Smooth muscle cell (in vitro differentiated cells): ENCODE results near the gene MELTF. TPM values are rescaled to one million over a fixed set of nuclear protein-coding genes. Genes with fewer than 3 reads are reported as not detected.

ENCODE experiments used
- DNase-seq: peaks from one replicate; lab custom pipeline; 2025; ENCODE audit not compliant: unreplicated experiment; lab: John Stamatoyannopoulos, UW
- H2AFZ ChIP-seq: fragments of 200-600 bp; sonication (generic); 2 replicates; pipeline ENCODE4 v1.6.0; 2016; ENCODE audit warnings: antibody characterized with exemption, low read depth, mild to moderate bottlenecking
- H3F3A ChIP-seq: fragments of 200-600 bp; sonication (generic); 2 replicates; pipeline ENCODE4 v1.6.0; 2017; ENCODE audit warnings: antibody characterized with exemption, low read depth
- H3K27ac ChIP-seq: fragments of 200-600 bp; sonication (generic); 2 replicates; pipeline ENCODE4 v1.5.1; 2016; ENCODE audit warnings: low read depth, mild to moderate bottlenecking
- H3K27me3 ChIP-seq: fragments of 200-600 bp; sonication (generic); 2 replicates; pipeline ENCODE4 v1.6.1; 2016; ENCODE audit warnings: low read depth, mild to moderate bottlenecking
- H3K36me3 ChIP-seq: fragments of 200-600 bp; sonication (generic); 2 replicates; pipeline ENCODE4 v1.5.1; 2016; ENCODE audit warnings: low read depth
- H3K4me1 ChIP-seq: fragments of 200-600 bp; sonication (generic); 2 replicates; pipeline ENCODE4 v1.5.1; 2016; ENCODE audit warnings: low read depth
- H3K4me2 ChIP-seq: fragments of 200-600 bp; sonication (generic); 2 replicates; pipeline ENCODE4 v1.6.0; 2016; ENCODE audit warnings: mild to moderate bottlenecking
- H3K4me3 ChIP-seq: fragments of 200-600 bp; sonication (generic); 2 replicates; pipeline ENCODE4 v1.5.1; 2016; ENCODE audit warnings: mild to moderate bottlenecking
- H3K79me2 ChIP-seq: fragments of 200-600 bp; sonication (generic); 2 replicates; pipeline ENCODE4 v1.6.0; 2016; ENCODE audit warnings: low read depth, mild to moderate bottlenecking
- H3K9ac ChIP-seq: fragments of 200-600 bp; sonication (generic); 2 replicates; pipeline ENCODE4 v1.6.0; 2016; ENCODE audit warnings: low read depth
- H3K9me3 ChIP-seq: fragments of 200-600 bp; sonication (generic); replicated peaks from 2 replicates; pipeline ENCODE4 v1.5.1; 2016; ENCODE audit warnings: low read depth
- H4K20me1 ChIP-seq: fragments of 200-600 bp; sonication (generic); 2 replicates; pipeline ENCODE4 v1.6.0; 2016; ENCODE audit warnings: low read depth
- CTCF ChIP-seq: fragments of 200-600 bp; sonication (generic); IDR thresholded peaks from 2 replicates; pipeline ENCODE4 v1.5.1; 2017; ENCODE audit warnings: borderline replicate concordance, mild to moderate bottlenecking, antibody characterized with exemption; ENCODE audit not compliant: insufficient read depth, poor library complexity, severe bottlenecking
- WGBS: methylation state at CpG from one replicate; pipeline ENCODE4 v1.1.7; 2016; ENCODE audit warnings: low lambda C conversion rate; 5-methylcytosine and 5-hydroxymethylcytosine counted together
- polyA plus RNA-seq: library from polyadenylated mRNA; unstranded; fragments of >200 nt; fragmentation: Nextera tagmentation; extraction: Ambion mirVana; gene quantifications from 2 replicates; pipeline ENCODE4 v1.2.1, GENCODE V29; 2016
- total RNA-seq: library from RNA; depleted of rRNA; stranded (reverse); fragments of >200 nt; gene quantifications from 2 replicates; pipeline ENCODE4 v1.2.3, GENCODE V29; 2014

MELTF gene
- total and polyA plus RNA-seq, 2 experiments from 2014 or later, result 3.7 to 8.6 TPM

GRCh38 chr3:196995027-196995426, 34.6 kb downstream of the MELTF start:
- Histone ChIP-seq H3K4me1 (no peaks in the 10 kb centered on the region), H4K20me1 (no peaks in the 10 kb centered on the region), H3K9me3 (no peaks in the 10 kb centered on the region), H3K36me3 (no peaks in the 10 kb centered on the region), H3K27ac (no peak overlapping the region), H2AFZ (no peak overlapping the region), H3F3A (no peaks in the 10 kb centered on the region), H3K27me3 (no peaks in the 10 kb centered on the region), H3K4me3 (no peak overlapping the region), H3K9ac (no peak overlapping the region), H3K79me2 (no peaks in the 10 kb centered on the region), H3K4me2 (no peak overlapping the region)
- no peak for DNase-seq
- TF ChIP-seq CTCF, result no peak
- 94% methylated on average over 19 of the region's 19 CpGs for WGBS

GRCh38 chr3:196994056-196994455, 35.6 kb downstream of the MELTF start:
- DNase-seq, result no peak
- Histone ChIP-seq H3K36me3 (no peaks in the 10 kb centered on the region), H3K9me3 (no peaks in the 10 kb centered on the region), H4K20me1 (no peaks in the 10 kb centered on the region), H3K4me2 (no peak overlapping the region), H3K27ac (no peak overlapping the region), H2AFZ (no peak overlapping the region), H3K79me2 (no peaks in the 10 kb centered on the region), H3K27me3 (no peaks in the 10 kb centered on the region), H3K9ac (no peak overlapping the region), H3K4me1 (no peaks in the 10 kb centered on the region), H3K4me3 (no peak overlapping the region), H3F3A (no peaks in the 10 kb centered on the region)
- 67% methylated on average over 16 of the region's 16 CpGs for WGBS
- TF ChIP-seq CTCF, result no peak

GRCh38 chr3:196992461-196993065, 37.1 kb downstream of the MELTF start:
- no peaks in the 10 kb centered on the region for H3F3A ChIP-seq
- no peak for TF ChIP-seq CTCF
- H2AFZ ChIP-seq, result no peak overlapping the region
- H3K4me2 ChIP-seq, result no peak overlapping the region
- H3K79me2 ChIP-seq, result no peaks in the 10 kb centered on the region
- H3K4me3 ChIP-seq, result no peak overlapping the region
- no peak for DNase-seq
- 97% methylated on average over 16 of the region's 17 CpGs for WGBS
- no peaks in the 10 kb centered on the region for H3K9me3 ChIP-seq
- no peak overlapping the region for H3K27ac ChIP-seq
- H4K20me1 ChIP-seq, result no peaks in the 10 kb centered on the region
- H3K9ac ChIP-seq, result no peak overlapping the region
- no peaks in the 10 kb centered on the region for H3K4me1 ChIP-seq
- no peaks in the 10 kb centered on the region for H3K27me3 ChIP-seq
- H3K36me3 ChIP-seq, result no peaks in the 10 kb centered on the region

- no peak overlapping the region for H3K4me3 ChIP-seq
- WGBS, result 91% methylated on average over 27 of the region's 28 CpGs
- H4K20me1 ChIP-seq, result no peaks in the 10 kb centered on the region
- H3K9ac ChIP-seq, result no peak overlapping the region
- no peak for DNase-seq
- H3K27ac ChIP-seq, result no peak overlapping the region
- H3K79me2 ChIP-seq, result no peaks in the 10 kb centered on the region
- no peaks in the 10 kb centered on the region for H3K9me3 ChIP-seq
- no peaks in the 10 kb centered on the region for H3F3A ChIP-seq
- no peak for TF ChIP-seq CTCF
- H3K36me3 ChIP-seq, result no peaks in the 10 kb centered on the region
- no peak overlapping the region for H3K4me2 ChIP-seq
- no peak overlapping the region for H2AFZ ChIP-seq
- no peaks in the 10 kb centered on the region for H3K4me1 ChIP-seq
- H3K27me3 ChIP-seq, result no peaks in the 10 kb centered on the region
Measured at GRCh38 chr3:196991581-196992460, 37.8 kb downstream of the MELTF start.
